Activated naive CD4-positive, alpha-beta T cell treated with anti-CD3 and anti-CD28 coated beads, Interleukin-2, amount 50 U/mL, for 24 hours (primary cell): Measurements from ENCODE around the gene KRTAP10-1.
"Not testable (repeated sequence)": the region's sequence is repeated elsewhere in the genome, so short reads cannot be mapped to it uniquely, and the experiment has no call there.

Experiments
- H3K27ac Mint-ChIP-seq: one replicate; pipeline ENCODE4 v1.8.0; 2021; ENCODE audit warnings: mild to moderate bottlenecking, mixed read lengths
- H3K27me3 Mint-ChIP-seq: one replicate; pipeline ENCODE4 v1.8.0; 2021; ENCODE audit warnings: mixed read lengths
- H3K36me3 Mint-ChIP-seq: one replicate; pipeline ENCODE4 v1.8.0; 2021; ENCODE audit warnings: mixed read lengths
- H3K4me1 Mint-ChIP-seq: one replicate; pipeline ENCODE4 v1.8.0; 2021; ENCODE audit warnings: mixed read lengths
- H3K4me3 Mint-ChIP-seq: one replicate; pipeline ENCODE4 v1.8.0; 2021; ENCODE audit warnings: mild to moderate bottlenecking, mixed read lengths
- H3K9me3 Mint-ChIP-seq: one replicate; pipeline ENCODE4 v1.8.0; 2021; ENCODE audit warnings: mixed read lengths

The KRTAP10-1 gene

DNA sequence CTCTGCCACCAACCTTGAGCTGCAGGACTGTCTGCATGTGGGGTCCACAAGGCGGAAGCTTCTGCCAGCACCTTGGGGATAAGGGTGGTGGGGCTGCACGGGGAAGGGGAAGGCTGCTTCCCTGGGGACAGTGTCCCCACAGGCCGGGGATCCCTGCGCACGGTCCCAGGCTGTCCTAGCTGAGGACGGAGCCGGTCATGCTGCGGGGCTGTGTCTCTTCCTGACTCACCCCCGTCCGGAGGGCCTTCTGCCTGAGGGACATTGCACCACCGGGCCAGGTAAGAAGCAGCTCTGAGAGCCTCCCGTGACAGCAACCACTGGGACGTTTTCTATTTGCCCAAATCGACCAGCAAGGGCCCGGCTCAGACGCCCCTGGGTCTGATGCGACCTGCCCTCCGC lies 29.9 kb downstream of the KRTAP10-1 start:
- no peaks in the 10 kb centered on the region for H3K27me3 Mint-ChIP-seq
- no peak overlapping the region for H3K4me3 Mint-ChIP-seq
- H3K9me3 Mint-ChIP-seq: no peaks in the 10 kb centered on the region
- no peaks in the 10 kb centered on the region for H3K36me3 Mint-ChIP-seq
- H3K27ac Mint-ChIP-seq: no peak overlapping the region
- H3K4me1 Mint-ChIP-seq: no peaks in the 10 kb centered on the region

DNA sequence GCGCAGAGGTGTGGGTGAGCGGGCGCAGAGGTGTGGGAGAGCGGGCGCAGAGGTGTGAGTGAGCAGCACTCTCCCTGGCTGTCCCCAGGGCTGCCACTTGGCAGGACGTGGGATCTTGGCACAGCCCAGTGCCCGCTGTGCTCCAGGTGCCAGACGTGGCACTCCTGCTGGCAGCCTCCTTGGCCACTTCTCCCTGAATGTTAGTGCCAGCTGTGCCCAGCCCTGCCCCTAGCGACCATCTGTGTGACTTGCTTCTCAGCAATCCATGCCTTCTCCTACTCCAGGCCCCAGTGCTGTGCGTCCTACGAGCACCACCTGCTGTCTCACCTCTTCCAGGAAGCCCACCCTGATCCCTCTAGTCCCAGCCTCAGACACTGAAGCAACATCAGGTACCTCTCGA lies 30.5 kb downstream of the KRTAP10-1 start:
- no peak overlapping the region for H3K27ac Mint-ChIP-seq
- no peaks in the 10 kb centered on the region for H3K27me3 Mint-ChIP-seq
- H3K4me1 Mint-ChIP-seq: no peaks in the 10 kb centered on the region
- H3K9me3 Mint-ChIP-seq: no peaks in the 10 kb centered on the region
- no peaks in the 10 kb centered on the region for H3K36me3 Mint-ChIP-seq
- H3K4me3 Mint-ChIP-seq: no peak overlapping the region

GRCh38 chr21:44508711-44509445 lies 31.1 kb downstream of the KRTAP10-1 start:
- Mint-ChIP-seq H3K4me1 (no peaks in the 10 kb centered on the region), H3K27ac (no peak overlapping the region), H3K9me3 (no peaks in the 10 kb centered on the region), H3K27me3 (no peaks in the 10 kb centered on the region), H3K4me3 (no peak overlapping the region), H3K36me3 (no peaks in the 10 kb centered on the region)

DNA sequence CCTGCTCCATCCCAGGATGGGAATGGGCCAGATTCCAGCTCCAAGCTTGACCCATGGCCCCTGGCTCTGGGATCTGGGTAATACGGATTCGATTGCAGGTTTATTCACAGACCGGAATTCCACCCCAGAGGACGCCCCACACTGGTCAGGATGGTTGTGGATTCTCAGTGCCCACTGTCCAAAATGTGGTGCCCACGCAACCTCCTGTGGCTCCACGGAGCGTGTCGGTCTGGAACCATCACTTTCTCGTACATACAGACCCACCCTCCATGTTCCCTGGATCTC lies 31.6 kb downstream of the KRTAP10-1 start:
- Mint-ChIP-seq H3K27me3 (no peaks in the 10 kb centered on the region), H3K4me3 (no peak overlapping the region), H3K4me1 (no peaks in the 10 kb centered on the region), H3K9me3 (no peaks in the 10 kb centered on the region), H3K36me3 (no peaks in the 10 kb centered on the region), H3K27ac (no peak overlapping the region)

- no peaks in the 10 kb centered on the region for H3K36me3 Mint-ChIP-seq
- H3K27ac Mint-ChIP-seq: no peak overlapping the region
- no peaks in the 10 kb centered on the region for H3K9me3 Mint-ChIP-seq
- H3K4me3 Mint-ChIP-seq: no peak overlapping the region
- H3K4me1 Mint-ChIP-seq: no peaks in the 10 kb centered on the region
- no peaks in the 10 kb centered on the region for H3K27me3 Mint-ChIP-seq
These were observed 32.1 kb downstream of the KRTAP10-1 start for GRCh38 chr21:44507673-44508425.

DNA sequence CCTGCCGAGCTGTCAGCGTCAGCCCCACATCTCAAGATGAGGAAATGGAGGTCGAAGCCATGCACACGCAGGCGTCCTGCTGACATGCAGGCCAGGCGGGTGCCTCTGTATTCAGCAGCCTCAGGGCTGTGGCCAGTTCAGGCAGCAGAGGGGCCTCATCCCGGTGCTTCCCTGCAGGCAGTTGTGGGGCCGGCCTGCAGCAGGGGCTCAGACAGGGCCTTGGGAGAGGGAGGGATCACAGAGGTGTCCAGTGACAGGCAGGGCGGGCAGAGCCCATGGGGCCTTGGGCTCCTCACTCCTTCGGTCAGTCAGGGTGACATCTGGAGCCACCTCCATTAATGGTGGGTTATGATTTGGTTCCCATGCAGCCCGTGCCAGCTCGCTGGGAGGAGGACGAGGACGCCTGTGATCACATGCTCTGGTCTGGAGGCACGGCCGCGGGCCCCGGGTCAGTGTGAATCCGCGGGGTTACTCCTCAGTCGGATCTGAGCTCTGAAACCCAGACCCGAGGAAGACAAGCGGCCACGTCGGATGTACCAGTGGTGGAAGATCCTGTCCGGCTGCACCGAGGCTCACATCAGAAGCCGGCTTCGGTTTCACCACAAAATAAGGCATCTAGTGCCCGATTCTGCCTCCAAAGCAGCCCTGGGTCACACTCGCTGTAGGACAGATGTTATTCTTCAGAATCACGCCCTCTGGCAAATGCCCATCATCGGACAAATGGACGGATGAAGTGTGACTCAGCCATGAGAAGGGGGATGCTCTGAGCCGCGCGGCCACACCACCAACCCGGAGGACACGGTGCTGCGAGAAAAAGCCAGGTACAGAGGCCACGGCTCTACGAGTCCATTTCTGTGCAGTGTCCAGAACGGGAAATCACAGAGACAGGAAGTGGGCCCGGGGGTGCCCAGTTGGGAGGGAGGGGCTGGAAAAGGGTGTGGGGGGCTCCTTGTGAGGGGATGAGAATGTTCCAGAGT lies 33.4 kb downstream of the KRTAP10-1 start:
- Mint-ChIP-seq H3K9me3 (no peaks in the 10 kb centered on the region), H3K4me1 (peaks cover 5% of the 10 kb centered on the region), H3K27me3 (no peaks in the 10 kb centered on the region), H3K27ac (no peak overlapping the region), H3K36me3 (no peaks in the 10 kb centered on the region), H3K4me3 (no peak overlapping the region)

DNA sequence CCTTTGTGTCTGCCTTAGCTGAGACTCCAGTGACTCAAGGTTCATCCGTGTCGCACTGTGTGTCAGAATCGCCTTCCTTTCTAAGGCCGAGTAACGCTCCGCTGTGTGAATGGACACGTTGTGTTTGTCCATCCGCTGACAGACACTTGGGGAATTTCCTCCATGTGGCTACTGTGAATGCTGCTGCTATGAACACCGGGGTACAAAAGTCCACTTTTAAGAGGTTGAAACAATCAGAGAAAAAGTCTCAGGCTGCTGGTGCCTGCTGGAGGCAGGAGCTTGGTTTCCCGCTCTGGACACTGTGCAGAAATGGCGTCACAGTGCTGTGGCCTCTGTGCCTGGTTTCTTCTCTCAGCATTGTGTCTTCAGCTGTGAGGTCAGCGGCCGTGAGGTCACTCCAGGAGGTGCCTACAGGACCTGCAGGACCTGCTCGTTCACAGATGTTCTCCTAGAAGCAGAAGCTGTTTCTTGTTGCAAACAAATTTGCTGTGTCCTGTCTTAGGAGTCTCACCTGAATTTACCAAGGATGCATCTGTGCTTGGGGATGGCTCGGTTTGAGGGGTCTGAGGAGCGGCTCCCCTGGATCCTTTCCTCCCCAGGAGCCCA lies 34.2 kb downstream of the KRTAP10-1 start:
- Mint-ChIP-seq H3K9me3 (no peaks in the 10 kb centered on the region), H3K27ac (no peak overlapping the region), H3K4me1 (peaks cover 5% of the 10 kb centered on the region), H3K27me3 (no peaks in the 10 kb centered on the region), H3K4me3 (no peak overlapping the region), H3K36me3 (no peaks in the 10 kb centered on the region)

GRCh38 chr21:44503901-44504399 lies 36.0 kb downstream of the KRTAP10-1 start:
- H3K9me3 Mint-ChIP-seq: no peaks in the 10 kb centered on the region
- H3K27me3 Mint-ChIP-seq: no peaks in the 10 kb centered on the region
- H3K4me3 Mint-ChIP-seq: no peak overlapping the region
- H3K4me1 Mint-ChIP-seq: peaks cover 5% of the 10 kb centered on the region
- H3K27ac Mint-ChIP-seq: no peak overlapping the region
- no peaks in the 10 kb centered on the region for H3K36me3 Mint-ChIP-seq

DNA sequence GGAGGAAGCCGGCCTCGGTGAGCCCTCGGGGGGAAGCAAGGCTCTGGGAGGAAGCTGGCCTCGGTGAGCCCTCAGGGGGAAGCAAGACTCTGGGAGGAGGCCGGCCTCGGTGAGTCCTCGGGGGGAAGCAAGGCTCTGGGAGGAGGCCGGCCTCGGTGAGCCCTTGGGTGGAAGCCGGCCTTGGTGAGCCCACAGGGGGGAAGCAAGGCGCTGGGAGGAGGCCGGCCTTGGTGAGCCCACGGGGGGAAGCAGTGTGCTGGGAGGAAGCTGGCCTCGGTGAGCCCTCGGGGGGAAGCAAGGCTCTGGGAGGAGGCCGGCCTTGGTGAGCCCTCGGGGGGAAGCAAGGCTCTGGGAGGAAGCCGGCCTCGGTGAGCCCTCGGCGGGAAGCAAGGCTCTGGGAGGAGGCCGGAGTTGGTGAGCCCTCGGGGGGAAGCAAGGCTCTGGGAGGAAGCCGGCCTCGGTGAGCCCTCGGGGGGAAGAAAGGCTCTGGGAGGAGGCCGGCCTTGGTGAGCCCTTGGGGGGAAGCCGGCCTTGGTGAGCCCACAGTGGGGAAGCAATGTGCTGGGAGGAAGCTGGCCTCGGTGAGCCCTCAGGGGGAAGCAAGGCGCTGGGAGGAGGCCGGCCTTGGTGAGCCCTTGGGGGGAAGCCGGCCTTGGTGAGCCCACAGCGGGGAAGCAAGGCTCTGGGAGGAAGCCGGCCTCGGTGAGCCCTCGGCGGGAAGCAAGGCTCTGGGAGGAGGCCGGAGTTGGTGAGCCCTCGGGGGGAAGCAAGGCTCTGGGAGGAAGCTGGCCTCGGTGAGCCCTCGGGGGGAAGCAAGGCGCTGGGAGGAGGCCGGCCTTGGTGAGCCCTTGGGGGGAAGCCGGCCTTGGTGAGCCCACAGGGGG lies 36.7 kb downstream of the KRTAP10-1 start:
- H3K36me3 Mint-ChIP-seq, H3K9me3 Mint-ChIP-seq, H3K27ac Mint-ChIP-seq, H3K27me3 Mint-ChIP-seq, H3K4me3 Mint-ChIP-seq, H3K4me1 Mint-ChIP-seq: not testable (repeated sequence)

DNA sequence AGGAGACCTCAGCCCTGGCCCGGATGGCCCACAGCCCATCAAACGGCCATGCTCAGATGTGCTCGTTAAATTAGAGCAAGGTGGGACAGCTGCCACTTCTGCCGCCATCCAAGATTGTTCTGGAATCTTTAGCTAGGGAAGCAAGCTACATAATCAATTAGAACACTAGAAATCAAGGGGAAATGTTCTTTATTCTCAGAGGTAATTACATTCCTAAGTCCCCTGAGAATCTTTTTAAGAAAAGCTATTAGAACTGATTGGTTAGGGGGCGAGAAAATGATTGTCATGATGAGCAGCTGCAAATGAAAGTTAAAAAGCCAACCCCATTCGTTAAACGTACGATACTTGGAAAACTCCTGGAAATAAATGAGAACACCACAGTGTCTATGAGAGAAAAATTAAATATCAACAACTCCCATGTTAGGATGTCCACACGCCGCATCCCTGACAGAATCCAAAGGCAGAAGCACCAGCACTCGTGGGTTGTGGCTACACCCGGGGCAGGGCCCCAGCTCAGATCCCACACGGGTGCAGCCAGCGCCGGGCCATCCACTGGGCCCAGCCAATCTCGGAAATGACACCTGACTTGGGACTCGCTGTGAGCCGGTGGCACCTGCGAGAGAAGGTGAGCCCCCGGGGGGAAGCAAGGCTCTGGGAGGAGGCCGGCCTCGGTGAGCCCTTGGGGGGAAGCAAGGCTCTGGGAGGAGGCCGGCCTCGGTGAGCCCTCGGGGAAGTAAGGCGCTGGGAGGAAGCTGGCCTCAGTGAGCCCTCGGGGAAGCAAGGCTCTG lies 37.6 kb downstream of the KRTAP10-1 start:
- H3K27ac Mint-ChIP-seq: no peak overlapping the region
- peaks cover 5% of the 10 kb centered on the region for H3K4me1 Mint-ChIP-seq
- H3K9me3 Mint-ChIP-seq: no peaks in the 10 kb centered on the region
- H3K27me3 Mint-ChIP-seq: no peaks in the 10 kb centered on the region
- H3K4me3 Mint-ChIP-seq: no peak overlapping the region
- no peaks in the 10 kb centered on the region for H3K36me3 Mint-ChIP-seq

GRCh38 chr21:44500111-44500510 lies 39.9 kb downstream of the KRTAP10-1 start:
- no peak overlapping the region for H3K27ac Mint-ChIP-seq
- H3K4me3 Mint-ChIP-seq: no peak overlapping the region
- H3K4me1 Mint-ChIP-seq: peaks cover 5% of the 10 kb centered on the region
- H3K36me3 Mint-ChIP-seq: no peaks in the 10 kb centered on the region
- H3K27me3 Mint-ChIP-seq: no peaks in the 10 kb centered on the region
- H3K9me3 Mint-ChIP-seq: no peaks in the 10 kb centered on the region

DNA sequence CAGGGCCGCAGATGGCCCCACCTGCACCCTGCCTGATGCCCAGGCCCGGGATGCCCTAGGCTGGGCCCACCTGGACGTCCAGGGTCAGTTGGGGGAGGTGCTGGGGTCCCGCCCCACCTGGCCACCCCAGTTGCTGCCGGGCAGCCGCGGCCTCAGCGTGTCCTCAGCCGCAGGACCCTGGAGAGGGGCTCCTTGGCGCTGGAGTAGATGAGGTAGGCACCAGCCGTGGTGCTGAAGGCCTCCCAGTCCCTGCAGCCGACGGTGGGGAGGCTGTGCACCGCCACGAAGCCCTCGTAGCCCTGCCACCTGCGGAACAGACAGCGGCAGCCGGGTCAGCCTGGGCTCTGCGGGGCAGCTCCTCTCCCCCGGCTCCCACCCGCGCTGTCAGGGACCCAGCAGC lies 40.4 kb downstream of the KRTAP10-1 start:
- Mint-ChIP-seq H3K27ac (no peak overlapping the region), H3K27me3 (no peaks in the 10 kb centered on the region), H3K36me3 (no peaks in the 10 kb centered on the region)

GRCh38 chr21:44499211-44499560 lies 40.8 kb downstream of the KRTAP10-1 start:
- H3K36me3 Mint-ChIP-seq: no peaks in the 10 kb centered on the region
- H3K4me3 Mint-ChIP-seq: no peak overlapping the region
- no peak overlapping the region for H3K27ac Mint-ChIP-seq
- H3K9me3 Mint-ChIP-seq: no peaks in the 10 kb centered on the region
- peaks cover 5% of the 10 kb centered on the region for H3K4me1 Mint-ChIP-seq
- H3K27me3 Mint-ChIP-seq: no peaks in the 10 kb centered on the region

More for the DNA sequence above, 40.4 kb downstream of the KRTAP10-1 start:
- H3K9me3 Mint-ChIP-seq: no peaks in the 10 kb centered on the region
- H3K4me3 Mint-ChIP-seq: no peak overlapping the region
- peaks cover 5% of the 10 kb centered on the region for H3K4me1 Mint-ChIP-seq
